ENCODE results near the gene MORN5.

MORN5 gene

GRCh38 chr9:122217640-122218039 lies 57.9 kb downstream of the MORN5 start:
- no peak for DNase-seq

- no peak for DNase-seq
These were observed 58.6 kb downstream of the MORN5 start for GRCh38 chr9:122218071-122218934.

- no peak for DNase-seq
These were observed 59.5 kb downstream of the MORN5 start for GRCh38 chr9:122218935-122219855.

- no peak for DNase-seq
These were observed 60.4 kb downstream of the MORN5 start for GRCh38 chr9:122219856-122220672.

GRCh38 chr9:122220673-122221182 lies 61.0 kb downstream of the MORN5 start:
- no peak for DNase-seq

GRCh38 chr9:122221183-122221811 lies 61.6 kb downstream of the MORN5 start:
- no peak for DNase-seq

GRCh38 chr9:122222791-122223190 lies 63.1 kb downstream of the MORN5 start:
- no peak for DNase-seq

GRCh38 chr9:122223435-122223834 lies 63.7 kb downstream of the MORN5 start:
- no peak for DNase-seq

GRCh38 chr9:122225312-122226141 lies 65.8 kb downstream of the MORN5 start:
- no peak for DNase-seq

- DNase-seq, result no peak
These were observed 66.5 kb downstream of the MORN5 start for GRCh38 chr9:122226142-122226757.

GRCh38 chr9:122226758-122227574 lies 67.3 kb downstream of the MORN5 start:
- DNase-seq, result no peak

- DNase-seq, result peak; percentile 42
These were observed 67.8 kb downstream of the MORN5 start for GRCh38 chr9:122227575-122227900.

GRCh38 chr9:122228191-122228567 lies 68.5 kb downstream of the MORN5 start:
- no peak for DNase-seq

GRCh38 chr9:122228568-122229484 lies 69.1 kb downstream of the MORN5 start, which contains the start of gene LHX6:
LHX6 (minus strand) TSS chr9:122228957; CDS start chr9:122228740, 217 bp downstream.
- DNase-seq, result no peak

- DNase-seq, result no peak
These were observed 69.8 kb downstream of the MORN5 start for GRCh38 chr9:122229485-122229837.

- no peak for DNase-seq
These were observed 73.1 kb downstream of the MORN5 start for GRCh38 chr9:122232796-122233306.

- no peak for DNase-seq
These were observed 74.5 kb downstream of the MORN5 start for GRCh38 chr9:122234022-122234748.

GRCh38 chr9:122236681-122237080 lies 77.0 kb downstream of the MORN5 start:
- DNase-seq, result no peak

Measured in NCI-H1436 (cell line).